SU-DHL-6 (cell line): ENCODE data around the gene YBX2.
"Not testable (repeated sequence)": the region's sequence is repeated elsewhere in the genome, so short reads cannot be mapped to it uniquely, and the experiment has no call there.

ENCODE experiments used
- H2AFZ ChIP-seq: fragments of 200-600 bp; sonication (generic); 2 replicates; pipeline ENCODE4 v1.6.1; 2014; ENCODE audit warnings: low read depth, mild to moderate bottlenecking, moderate library complexity, mixed read lengths, antibody characterized with exemption, low read length; ENCODE audit not compliant: severe bottlenecking
- H3F3A ChIP-seq: fragments of 200-600 bp; shearing (Covaris generic); 2 replicates; pipeline ENCODE4 v1.6.0; 2016; ENCODE audit warnings: antibody characterized with exemption, mild to moderate bottlenecking; ENCODE audit not compliant: insufficient read depth
- H3K27ac ChIP-seq: fragments of 200-600 bp; sonication (generic); 2 replicates; pipeline ENCODE4 v1.5.1; 2016; ENCODE audit warnings: low read depth, mild to moderate bottlenecking, low read length, moderate library complexity, mixed read lengths
- H3K27me3 ChIP-seq: fragments of 200-600 bp; sonication (generic), shearing (Covaris generic); 2 replicates; pipeline ENCODE4 v1.6.0; 2014; ENCODE audit warnings: mild to moderate bottlenecking, low read length
- H3K36me3 ChIP-seq: fragments of 200-600 bp; sonication (generic); 2 replicates; pipeline ENCODE4 v1.6.1; 2014; ENCODE audit warnings: mild to moderate bottlenecking, low read length, mixed read lengths
- H3K4me2 ChIP-seq: fragments of 300-600, 200-600 bp; shearing (Covaris generic), sonication (generic); 2 replicates; pipeline ENCODE4 v1.6.0; 2014; ENCODE audit warnings: low read length, low read depth, mild to moderate bottlenecking; ENCODE audit not compliant: poor library complexity, severe bottlenecking
- H3K4me3 ChIP-seq: fragments of 200-600 bp; sonication (generic); 2 replicates; pipeline ENCODE4 v1.5.1; 2014; ENCODE audit warnings: antibody characterized with exemption, low read length, mild to moderate bottlenecking, mixed read lengths; ENCODE audit not compliant: insufficient read depth, poor library complexity, severe bottlenecking
- H3K79me2 ChIP-seq: fragments of 200-600 bp; sonication (generic); 2 replicates; pipeline ENCODE4 v1.6.1; 2014; ENCODE audit warnings: mild to moderate bottlenecking, low read length, moderate library complexity; ENCODE audit not compliant: insufficient read depth
- H3K9ac ChIP-seq: fragments of 200-600 bp; sonication (generic); 2 replicates; pipeline ENCODE4 v1.7.0; 2014; ENCODE audit warnings: mild to moderate bottlenecking, low read length
- H3K9me2 ChIP-seq: fragments of 200-600 bp; sonication (generic); replicated peaks from 2 replicates; pipeline ENCODE4 v1.6.1; 2014; ENCODE audit warnings: low read length; ENCODE audit not compliant: insufficient read depth
- H3K9me3 ChIP-seq: fragments of 200-600 bp; sonication (generic); 2 replicates; pipeline ENCODE4 v1.6.1; 2014; ENCODE audit warnings: low read length, mixed read lengths; ENCODE audit not compliant: insufficient read depth
- H4K20me1 ChIP-seq: fragments of 200-600 bp; sonication (generic); 2 replicates; pipeline ENCODE4 v1.6.1; 2014; ENCODE audit warnings: low read depth, mild to moderate bottlenecking, antibody characterized with exemption, low read length, moderate library complexity, mixed read lengths
- EZH2phosphoT487 ChIP-seq: fragments of 200-600 bp; sonication (generic), shearing (Covaris generic); conservative IDR thresholded peaks from 2 replicates; pipeline ENCODE4 v1.6.1; 2018; ENCODE audit warnings: mild to moderate bottlenecking, antibody characterized with exemption, low read length, moderate library complexity, mixed read lengths
- TF ChIP-seq, protein P1 (sequence below): fragments of 200-600 bp; sonication (generic); IDR thresholded peaks from one replicate; pipeline ENCODE4 v1.5.1; 2017; ENCODE audit warnings: antibody characterized with exemption, mild to moderate bottlenecking, low read length, moderate library complexity; ENCODE audit not compliant: insufficient read depth, poor library complexity, severe bottlenecking

YBX2 gene

DNA sequence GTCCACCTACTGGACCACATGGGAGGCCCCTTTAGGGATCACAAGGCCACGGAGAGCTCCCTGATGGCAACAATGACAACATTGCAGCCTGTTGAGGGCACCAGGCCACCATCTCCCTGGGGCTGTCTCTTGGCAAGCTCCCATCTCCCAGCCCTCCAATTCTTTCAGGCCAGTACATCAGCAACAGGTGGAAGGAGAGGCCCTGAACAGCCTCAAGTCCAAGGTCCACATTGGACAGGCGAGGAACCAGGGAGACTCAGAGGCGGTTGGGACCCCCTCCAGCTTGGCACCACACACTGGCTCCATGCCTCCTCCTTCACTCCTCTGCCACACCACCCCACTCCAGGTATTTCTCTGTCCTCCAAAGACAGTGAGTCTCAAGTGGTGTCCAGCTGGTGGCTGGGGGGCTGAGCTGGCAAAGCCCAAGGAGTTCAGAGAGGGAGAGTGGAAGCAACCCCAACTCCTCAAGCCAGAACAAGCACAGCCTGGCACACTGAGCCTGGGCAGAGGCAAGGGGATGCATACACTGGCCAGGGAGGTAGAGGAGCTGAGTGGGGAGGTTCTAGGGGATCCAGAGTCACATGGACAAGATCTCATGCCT, 40.6 kb upstream of the YBX2 start:
- H3K4me2 ChIP-seq = no peak overlapping the region
- no peak overlapping the region for H3K9ac ChIP-seq
- no peaks in the 10 kb centered on the region; the same call in 1 of the 2 replicates for H3K36me3 ChIP-seq
- H3F3A ChIP-seq = peaks cover 13% of the 10 kb centered on the region
- H3K9me3 ChIP-seq = no peaks in the 10 kb centered on the region
- no peak overlapping the region for H3K27ac ChIP-seq
- no peaks in the 10 kb centered on the region for H4K20me1 ChIP-seq
- peaks cover 12% of the 10 kb centered on the region; the same call in 1 of the 2 replicates for H3K79me2 ChIP-seq
- no peak overlapping the region for H3K4me3 ChIP-seq
- H2AFZ ChIP-seq = no peak overlapping the region
- H3K9me2 ChIP-seq = no peaks in the 10 kb centered on the region
- no peaks in the 10 kb centered on the region for H3K27me3 ChIP-seq
- TF ChIP-seq, protein P1, sequence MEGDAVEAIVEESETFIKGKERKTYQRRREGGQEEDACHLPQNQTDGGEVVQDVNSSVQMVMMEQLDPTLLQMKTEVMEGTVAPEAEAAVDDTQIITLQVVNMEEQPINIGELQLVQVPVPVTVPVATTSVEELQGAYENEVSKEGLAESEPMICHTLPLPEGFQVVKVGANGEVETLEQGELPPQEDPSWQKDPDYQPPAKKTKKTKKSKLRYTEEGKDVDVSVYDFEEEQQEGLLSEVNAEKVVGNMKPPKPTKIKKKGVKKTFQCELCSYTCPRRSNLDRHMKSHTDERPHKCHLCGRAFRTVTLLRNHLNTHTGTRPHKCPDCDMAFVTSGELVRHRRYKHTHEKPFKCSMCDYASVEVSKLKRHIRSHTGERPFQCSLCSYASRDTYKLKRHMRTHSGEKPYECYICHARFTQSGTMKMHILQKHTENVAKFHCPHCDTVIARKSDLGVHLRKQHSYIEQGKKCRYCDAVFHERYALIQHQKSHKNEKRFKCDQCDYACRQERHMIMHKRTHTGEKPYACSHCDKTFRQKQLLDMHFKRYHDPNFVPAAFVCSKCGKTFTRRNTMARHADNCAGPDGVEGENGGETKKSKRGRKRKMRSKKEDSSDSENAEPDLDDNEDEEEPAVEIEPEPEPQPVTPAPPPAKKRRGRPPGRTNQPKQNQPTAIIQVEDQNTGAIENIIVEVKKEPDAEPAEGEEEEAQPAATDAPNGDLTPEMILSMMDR = no peak
- TF ChIP-seq EZH2phosphoT487 = no peak

DNA sequence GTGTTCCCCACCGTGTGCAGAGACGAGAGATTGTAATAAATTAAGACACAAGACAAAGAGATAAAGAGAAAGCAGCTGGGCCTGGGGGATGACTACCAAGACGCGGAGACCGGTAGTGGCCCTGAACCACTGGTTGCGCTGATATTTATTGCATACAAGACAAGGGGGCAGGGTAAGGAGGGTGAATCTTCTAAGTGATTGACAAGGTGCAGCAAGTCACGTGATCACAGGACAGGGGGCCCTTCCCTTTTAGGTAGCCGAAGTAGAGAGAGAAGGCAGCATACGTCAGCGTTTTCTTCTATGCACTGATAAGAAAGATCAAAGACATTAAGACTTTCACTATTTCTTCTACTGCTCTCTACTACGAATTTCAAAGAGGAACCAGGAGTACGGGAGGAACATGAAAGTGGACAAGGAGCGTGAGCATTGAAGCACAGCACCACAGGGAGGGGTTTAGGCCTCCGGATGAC, 38.2 kb upstream of the YBX2 start:
- H3K9me2 ChIP-seq, H3K36me3 ChIP-seq, H4K20me1 ChIP-seq, H3K9me3 ChIP-seq, H3K27me3 ChIP-seq, H2AFZ ChIP-seq, H3K9ac ChIP-seq, H3K4me3 ChIP-seq, H3K4me2 ChIP-seq, H3K27ac ChIP-seq: not testable (repeated sequence)
- Histone ChIP-seq H3K79me2 (peaks cover 23% of the 10 kb centered on the region; the same call in 1 of the 2 replicates), H3F3A (peaks cover 14% of the 10 kb centered on the region)

DNA sequence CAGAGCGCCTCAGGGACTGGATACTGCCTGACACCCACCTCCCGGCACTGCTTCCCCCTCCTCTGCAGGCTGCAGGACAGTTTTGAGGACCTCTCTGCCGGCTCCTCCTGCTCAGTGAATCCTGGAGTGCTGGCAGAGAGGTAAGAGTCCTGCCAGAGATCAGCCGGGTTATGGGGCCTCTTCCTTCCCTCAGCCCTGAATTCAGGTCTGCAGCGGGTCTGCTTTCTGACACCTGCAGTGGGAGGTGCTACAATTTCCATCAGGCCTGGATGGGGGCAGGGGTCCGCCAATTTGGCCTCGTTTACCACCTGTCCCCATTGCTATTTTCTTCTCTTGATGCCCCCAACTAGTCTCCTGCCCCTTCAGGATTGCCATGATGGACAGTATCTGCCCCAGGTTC, 37.7 kb upstream of the YBX2 start:
- Histone ChIP-seq H2AFZ (no peak overlapping the region), H3K9me3 (no peaks in the 10 kb centered on the region), H3K27ac (no peak overlapping the region), H3K79me2 (peaks cover 23% of the 10 kb centered on the region; the same call in 1 of the 2 replicates), H3F3A (peaks cover 10% of the 10 kb centered on the region), H3K4me3 (no peak overlapping the region), H4K20me1 (no peaks in the 10 kb centered on the region), H3K9ac (no peak overlapping the region), H3K27me3 (no peaks in the 10 kb centered on the region), H3K36me3 (no peaks in the 10 kb centered on the region), H3K9me2 (no peaks in the 10 kb centered on the region), H3K4me2 (no peak overlapping the region)
- TF ChIP-seq, protein P1 = no peak
- TF ChIP-seq EZH2phosphoT487 = no peak

- Histone ChIP-seq H3K9me3 (no peaks in the 10 kb centered on the region), H4K20me1 (no peaks in the 10 kb centered on the region), H3K4me2 (peak overlapping the region; percentile 69), H3K79me2 (peaks cover 17% of the 10 kb centered on the region; the same call in 1 of the 2 replicates), H3K27ac (peak overlapping the region; percentile 89), H3K36me3 (no peaks in the 10 kb centered on the region), H3K27me3 (no peaks in the 10 kb centered on the region), H3K4me3 (peak overlapping the region; percentile 99), H3K9ac (peak overlapping the region; percentile 94), H3K9me2 (no peaks in the 10 kb centered on the region), H3F3A (peaks cover 9% of the 10 kb centered on the region), H2AFZ (peak overlapping the region; percentile 50)
- TF ChIP-seq, protein P1 = no peak
- TF ChIP-seq EZH2phosphoT487 = no peak
Observed at GRCh38 chr17:7330638-7331015, 36.2 kb upstream of the YBX2 start.
